Measurements from ENCODE around the gene TAL1. TPM values are rescaled to one million over a fixed set of nuclear protein-coding genes. Genes with fewer than 3 reads are reported as not detected.
"Not testable (repeated sequence)": the region's sequence is repeated elsewhere in the genome, so short reads cannot be mapped to it uniquely, and the experiment has no call there.

Gene TAL1
- total RNA-seq, 2 donors from 2014 or later: 1.3 to 44.2 TPM

- no peak for DNase-seq
- no peaks in the 10 kb centered on the region for H3K36me3 Mint-ChIP-seq (ENCODE audit: low read depth)
- H3K27ac Mint-ChIP-seq: no peak overlapping the region
- H3K27me3 Mint-ChIP-seq: peaks cover 23% of the 10 kb centered on the region
- H3K9me3 ChIP-seq (ENCODE audit: control insufficient read depth, low read length, poor library complexity, severe bottlenecking): no peaks in the 10 kb centered on the region
- H3K4me3 Mint-ChIP-seq: no peak overlapping the region
- ATAC-seq: no peak
- peaks cover 8% of the 10 kb centered on the region for H3K4me1 Mint-ChIP-seq
Observed at GRCh38 chr1:47213230-47213963, 18.6 kb downstream of the TAL1 start.

- ATAC-seq: no peak
Observed at GRCh38 chr1:47212636-47213229, 19.3 kb downstream of the TAL1 start.

GRCh38 chr1:47211796-47212269, 20.2 kb downstream of the TAL1 start:
- Mint-ChIP-seq H3K27ac (no peak overlapping the region), H3K4me3 (no peak overlapping the region), H3K4me1 (peaks cover 8% of the 10 kb centered on the region), H3K36me3 (ENCODE audit: low read depth) (no peaks in the 10 kb centered on the region), H3K27me3 (peaks cover 32% of the 10 kb centered on the region)
- ATAC-seq (no peak), DNase-seq (no peak)
- H3K9me3 ChIP-seq (ENCODE audit: control insufficient read depth, low read length, poor library complexity, severe bottlenecking): no peaks in the 10 kb centered on the region

More at GRCh38 chr1:47212636-47213229, 19.3 kb downstream of the TAL1 start:
- no peak for DNase-seq
- H3K27ac Mint-ChIP-seq: no peak overlapping the region
- peaks cover 28% of the 10 kb centered on the region for H3K27me3 Mint-ChIP-seq
- no peak overlapping the region for H3K4me3 Mint-ChIP-seq
- H3K36me3 Mint-ChIP-seq (ENCODE audit: low read depth): no peaks in the 10 kb centered on the region
- no peaks in the 10 kb centered on the region for H3K9me3 ChIP-seq (ENCODE audit: control insufficient read depth, low read length, poor library complexity, severe bottlenecking)
- peaks cover 8% of the 10 kb centered on the region for H3K4me1 Mint-ChIP-seq

GRCh38 chr1:47210666-47211065, 21.4 kb downstream of the TAL1 start:
- DNase-seq (no peak), ATAC-seq (no peak)
- H3K36me3 Mint-ChIP-seq (ENCODE audit: low read depth): peaks cover 2% of the 10 kb centered on the region
- H3K27ac Mint-ChIP-seq: no peak overlapping the region
- no peaks in the 10 kb centered on the region for H3K9me3 ChIP-seq (ENCODE audit: control insufficient read depth, low read length, poor library complexity, severe bottlenecking)
- H3K27me3 Mint-ChIP-seq: peaks cover 43% of the 10 kb centered on the region
- H3K4me3 Mint-ChIP-seq: peak overlapping the region; percentile 5
- peaks cover 8% of the 10 kb centered on the region for H3K4me1 Mint-ChIP-seq

GRCh38 chr1:47209725-47210325, 22.2 kb downstream of the TAL1 start:
- H3K36me3 Mint-ChIP-seq (ENCODE audit: low read depth): peaks cover 2% of the 10 kb centered on the region
- no peaks in the 10 kb centered on the region for H3K9me3 ChIP-seq (ENCODE audit: control insufficient read depth, low read length, poor library complexity, severe bottlenecking)
- peaks cover 8% of the 10 kb centered on the region for H3K4me1 Mint-ChIP-seq
- no peak for ATAC-seq
- DNase-seq: no peak
- H3K4me3 Mint-ChIP-seq: no peak overlapping the region
- peaks cover 49% of the 10 kb centered on the region for H3K27me3 Mint-ChIP-seq
- no peak overlapping the region for H3K27ac Mint-ChIP-seq

GRCh38 chr1:47209091-47209490, 22.9 kb downstream of the TAL1 start:
- H3K27ac Mint-ChIP-seq: peak overlapping the region; percentile 39
- DNase-seq: no peak

GRCh38 chr1:47208374-47208850, 23.6 kb downstream of the TAL1 start:
- Mint-ChIP-seq H3K27me3 (peaks cover 63% of the 10 kb centered on the region), H3K27ac (peak overlapping the region; percentile 39), H3K4me3 (no peak overlapping the region), H3K4me1 (peaks cover 12% of the 10 kb centered on the region), H3K36me3 (ENCODE audit: low read depth) (peaks cover 2% of the 10 kb centered on the region)
- ATAC-seq (no peak), DNase-seq (no peak)
- H3K9me3 ChIP-seq (ENCODE audit: control insufficient read depth, low read length, poor library complexity, severe bottlenecking): no peaks in the 10 kb centered on the region

More at GRCh38 chr1:47209091-47209490, 22.9 kb downstream of the TAL1 start:
- H3K9me3 ChIP-seq (ENCODE audit: control insufficient read depth, low read length, poor library complexity, severe bottlenecking): no peaks in the 10 kb centered on the region
- peaks cover 8% of the 10 kb centered on the region for H3K4me1 Mint-ChIP-seq
- peaks cover 57% of the 10 kb centered on the region for H3K27me3 Mint-ChIP-seq
- H3K36me3 Mint-ChIP-seq (ENCODE audit: low read depth): peaks cover 2% of the 10 kb centered on the region
- ATAC-seq: no peak
- no peak overlapping the region for H3K4me3 Mint-ChIP-seq

GRCh38 chr1:47207803-47208373, 24.1 kb downstream of the TAL1 start:
- Mint-ChIP-seq H3K4me3 (no peak overlapping the region), H3K4me1 (peaks cover 16% of the 10 kb centered on the region), H3K36me3 (ENCODE audit: low read depth) (peaks cover 2% of the 10 kb centered on the region), H3K27ac (no peak overlapping the region), H3K27me3 (peaks cover 64% of the 10 kb centered on the region)
- no peaks in the 10 kb centered on the region for H3K9me3 ChIP-seq (ENCODE audit: control insufficient read depth, low read length, poor library complexity, severe bottlenecking)
- no peak for DNase-seq
- no peak for ATAC-seq

- Mint-ChIP-seq H3K27me3 (peaks cover 69% of the 10 kb centered on the region), H3K4me1 (peaks cover 11% of the 10 kb centered on the region), H3K36me3 (ENCODE audit: low read depth) (peaks cover 2% of the 10 kb centered on the region), H3K27ac (no peak overlapping the region), H3K4me3 (no peak overlapping the region)
- no peaks in the 10 kb centered on the region for H3K9me3 ChIP-seq (ENCODE audit: control insufficient read depth, low read length, poor library complexity, severe bottlenecking)
- no peak for DNase-seq
- ATAC-seq: no peak
Observed at GRCh38 chr1:47205918-47206317, 26.1 kb downstream of the TAL1 start.

GRCh38 chr1:47203504-47203903, 28.5 kb downstream of the TAL1 start:
- H3K9me3 ChIP-seq (ENCODE audit: control insufficient read depth, low read length, poor library complexity, severe bottlenecking); H3K27ac Mint-ChIP-seq; DNase-seq; H3K4me3 Mint-ChIP-seq; ATAC-seq: not testable (repeated sequence)
- Mint-ChIP-seq H3K27me3 (peaks cover 71% of the 10 kb centered on the region), H3K36me3 (ENCODE audit: low read depth) (peaks cover 11% of the 10 kb centered on the region), H3K4me1 (peaks cover 12% of the 10 kb centered on the region)

GRCh38 chr1:47201179-47201578, 30.8 kb downstream of the TAL1 start:
- no peaks in the 10 kb centered on the region for H3K9me3 ChIP-seq (ENCODE audit: control insufficient read depth, low read length, poor library complexity, severe bottlenecking)
- Mint-ChIP-seq H3K27me3 (peaks cover 67% of the 10 kb centered on the region), H3K36me3 (ENCODE audit: low read depth) (peaks cover 12% of the 10 kb centered on the region), H3K4me3 (no peak overlapping the region), H3K27ac (no peak overlapping the region), H3K4me1 (peaks cover 12% of the 10 kb centered on the region)
- DNase-seq: no peak
- ATAC-seq: no peak

- Mint-ChIP-seq H3K27me3 (peaks cover 56% of the 10 kb centered on the region), H3K4me1 (peaks cover 10% of the 10 kb centered on the region), H3K36me3 (ENCODE audit: low read depth) (peaks cover 15% of the 10 kb centered on the region), H3K27ac (no peak overlapping the region), H3K4me3 (no peak overlapping the region)
- no peaks in the 10 kb centered on the region for H3K9me3 ChIP-seq (ENCODE audit: control insufficient read depth, low read length, poor library complexity, severe bottlenecking)
- ATAC-seq: no peak
- DNase-seq: no peak
Observed at GRCh38 chr1:47198214-47198613, 33.8 kb downstream of the TAL1 start.

GRCh38 chr1:47196622-47197021, 35.4 kb downstream of the TAL1 start:
- Mint-ChIP-seq H3K4me1 (peaks cover 11% of the 10 kb centered on the region), H3K36me3 (ENCODE audit: low read depth) (peaks cover 15% of the 10 kb centered on the region), H3K4me3 (no peak overlapping the region), H3K27me3 (peaks cover 62% of the 10 kb centered on the region), H3K27ac (no peak overlapping the region)
- no peak for DNase-seq
- no peak for ATAC-seq
- H3K9me3 ChIP-seq (ENCODE audit: control insufficient read depth, low read length, poor library complexity, severe bottlenecking): no peaks in the 10 kb centered on the region

Data from T-helper 17 cell (primary cell).